SH-SY5Y (cell line): Measurements from ENCODE around the gene TMEM60.

Experiments used
- GATA2 ChIP-seq: IDR thresholded peaks from 2 replicates; pipeline ENCODE4 v1.6.1; 2011; ENCODE audit warnings: mild to moderate bottlenecking, low read depth, low read length
- GATA3 ChIP-seq: IDR thresholded peaks from 2 replicates; pipeline ENCODE4 v1.6.1; 2011; ENCODE audit warnings: low read depth, mild to moderate bottlenecking, low read length, moderate library complexity

GRCh38 chr7:77799078-77799964, 1.1 kb upstream of the TMEM60 start:
- no peak for TF ChIP-seq GATA3
- TF ChIP-seq GATA2: no peak
